PC-3 (cell line): ENCODE data around the gene PATL1. TPM values are rescaled to one million over a fixed set of nuclear protein-coding genes. Genes with fewer than 3 reads are reported as not detected.
A peak's percentile ranks its signal among the peaks of the same experiment; 100 is the strongest.

Experiments used
- ATAC-seq: fragments of 200-7000 bp; cut with Tn5 transposase; 2 replicates; pipeline ENCODE4 v1.9.1; 2020; ENCODE audit warnings: mild to moderate bottlenecking, moderate library complexity
- BruUV-seq: library from RNA; stranded (reverse); fragments of 400-500 nt; replicated peaks from 2 replicates; lab custom pipeline; 2021; lab: Mats Ljungman, UMichigan
- CTCF ChIA-PET: fragments of 300-600 bp; sonication (Branson Sonifier 250); formaldehyde crosslinking; loops from one replicate; lab custom pipeline; 2022; ENCODE audit warnings: antibody characterized with exemption; lab: Charles Lee
- POLR2A ChIA-PET: fragments of 300-600 bp; sonication (Branson Sonifier 250); formaldehyde crosslinking; loops from one replicate; lab custom pipeline; 2022; ENCODE audit warnings: antibody characterized with exemption; ENCODE audit not compliant: unreplicated experiment; lab: Charles Lee
- DNase-seq: peaks from one replicate; pipeline ENCODE4 v3.0.0-alpha.2; 2015
- H2AFZ ChIP-seq: fragments of 300-600 bp; sonication (generic); 2 replicates; pipeline ENCODE4 v1.6.0; 2016; ENCODE audit warnings: antibody characterized with exemption, low read length
- H3F3A ChIP-seq: fragments of 300-600 bp; sonication (generic); one replicate; pipeline ENCODE4 v1.6.0; 2017; ENCODE audit warnings: antibody characterized with exemption, low read length, control low read depth, mild to moderate bottlenecking; ENCODE audit not compliant: unreplicated experiment
- H3K27ac ChIP-seq: fragments of 300-600 bp; sonication (generic); 2 replicates; pipeline ENCODE4 v1.5.1; 2016; ENCODE audit warnings: mild to moderate bottlenecking, low read length
- H3K27me3 ChIP-seq: fragments of 300-600 bp; sonication (generic); 2 replicates; pipeline ENCODE4 v1.6.1; 2016; ENCODE audit warnings: low read length, mixed read lengths
- H3K36me3 ChIP-seq: fragments of 300-600 bp; sonication (generic); 2 replicates; pipeline ENCODE4 v1.6.1; 2016; ENCODE audit warnings: low read depth, mixed run types, low read length, mixed read lengths
- H3K4me1 ChIP-seq: fragments of 300-600 bp; sonication (generic); 2 replicates; pipeline ENCODE4 v1.5.1; 2016; ENCODE audit warnings: low read length; ENCODE audit not compliant: insufficient read depth
- H3K4me2 ChIP-seq: fragments of 300-600 bp; sonication (generic); 2 replicates; pipeline ENCODE4 v1.6.0; 2016; ENCODE audit warnings: low read length
- H3K4me3 ChIP-seq: fragments of 300-600 bp; sonication (generic); 2 replicates; pipeline ENCODE4 v1.5.1; 2016; ENCODE audit warnings: mild to moderate bottlenecking, low read length, mixed read lengths
- H3K79me2 ChIP-seq: fragments of 300-600 bp; sonication (generic); 2 replicates; pipeline ENCODE4 v1.6.1; 2017; ENCODE audit warnings: low read length, mixed read lengths
- H3K9ac ChIP-seq: fragments of 300-600 bp; sonication (generic); 2 replicates; pipeline ENCODE4 v1.6.0; 2016; ENCODE audit warnings: mild to moderate bottlenecking, low read length
- H3K9me2 ChIP-seq: fragments of 300-600 bp; sonication (generic); replicated peaks from 2 replicates; pipeline ENCODE4 v1.6.1; 2016; ENCODE audit warnings: mixed run types, low read length, mixed read lengths
- H3K9me3 ChIP-seq: fragments of 300-600 bp; sonication (generic); 2 replicates; pipeline ENCODE4 v1.6.1; 2016; ENCODE audit warnings: low read length, mixed read lengths
- H4K20me1 ChIP-seq: fragments of 300-600 bp; sonication (generic); 2 replicates; pipeline ENCODE4 v1.6.1; 2016; ENCODE audit warnings: low read length, mixed read lengths
- CTCF ChIP-seq: fragments of 300-600 bp; sonication (generic); conservative IDR thresholded peaks from 2 replicates; pipeline ENCODE4 v1.5.1; 2017; ENCODE audit warnings: antibody characterized with exemption, low read depth, mild to moderate bottlenecking, low read length
- EZH2 ChIP-seq: fragments of 300-600 bp; sonication (generic); IDR thresholded peaks from one replicate; pipeline ENCODE4 v1.6.1; 2017; ENCODE audit warnings: antibody characterized with exemption, mild to moderate bottlenecking, low read length; ENCODE audit not compliant: unreplicated experiment
- EZH2phosphoT487 ChIP-seq: fragments of 300-600 bp; sonication (generic); IDR thresholded peaks from 2 replicates; pipeline ENCODE4 v1.6.1; 2018; ENCODE audit warnings: mild to moderate bottlenecking, antibody characterized with exemption, low read length, borderline replicate concordance
- intact Hi-C: fragments of 100-400 bp; cut with micrococcal nuclease; formaldehyde crosslinking; loops from 2 replicates; pipeline ENCODE4 v1.9.0; 2023
- total RNA-seq: library from RNA; depleted of rRNA; stranded (reverse); fragments of >200 nt; gene quantifications from 2 replicates; pipeline ENCODE4 v1.2.3, GENCODE V29; 2014

The PATL1 gene
- total RNA-seq, 1 experiment from 2014 or later = 18.1 TPM

- H3K9ac ChIP-seq = peak overlapping the region; percentile 78
- H3K4me1 ChIP-seq = peaks cover 39% of the 10 kb centered on the region
- 0 out of 2 replicates have a peak overlapping the region, but pooled peaks have one; percentile 7 for H3K27ac ChIP-seq
- intact Hi-C loops = loop anchor here (1.0 to 2.0 kb wide), 3 partner anchors 53 to 64 kb away; partner anchors contain the start of gene PATL1
- peak overlapping the region; percentile 63; the same call in 1 of the 2 replicates for H2AFZ ChIP-seq
- ATAC-seq (no peak), DNase-seq (peak; percentile 38)
- H3K4me2 ChIP-seq = peak overlapping the region; percentile 100
- TF ChIP-seq EZH2phosphoT487 = no peak
- no peak for TF ChIP-seq CTCF
- TF ChIP-seq EZH2 = no peak
- peaks cover 50% of the 10 kb centered on the region for H3K79me2 ChIP-seq
- H3K9me3 ChIP-seq = no peaks in the 10 kb centered on the region
- H3K9me2 ChIP-seq = no peaks in the 10 kb centered on the region
- POLR2A ChIA-PET = interaction anchor here (0.6 kb wide), 1 partner anchor 83 kb away, joined by 3 read pairs; no protein-coding TSS in a partner anchor
- H3K36me3 ChIP-seq = peaks cover 15% of the 10 kb centered on the region
- CTCF ChIA-PET = no interaction called here
- BruUV-seq = TSS peak; percentile 45
- no peaks in the 10 kb centered on the region for H3F3A ChIP-seq
- H3K4me3 ChIP-seq = peak overlapping the region; percentile 95
- no peaks in the 10 kb centered on the region for H3K27me3 ChIP-seq
- H4K20me1 ChIP-seq = peaks cover 33% of the 10 kb centered on the region
These were observed 54.3 kb downstream of the PATL1 start for GRCh38 chr11:59614277-59615119.

- ATAC-seq (no peak), DNase-seq (peak; percentile 34)
- Histone ChIP-seq H2AFZ (no peak overlapping the region), H3K9ac (no peak overlapping the region), H3K27me3 (no peaks in the 10 kb centered on the region), H3K36me3 (peaks cover 40% of the 10 kb centered on the region), H3K79me2 (peaks cover 53% of the 10 kb centered on the region), H3K4me1 (peaks cover 36% of the 10 kb centered on the region), H3K4me2 (peak overlapping the region; percentile 100), H3K27ac (no peak overlapping the region), H3K9me3 (no peaks in the 10 kb centered on the region), H4K20me1 (peaks cover 33% of the 10 kb centered on the region), H3K4me3 (no peak overlapping the region), H3K9me2 (no peaks in the 10 kb centered on the region), H3F3A (no peaks in the 10 kb centered on the region)
- ChIA-PET POLR2A (no interaction called here), CTCF (no interaction called here)
- intact Hi-C loops = no loop called here
- TF ChIP-seq CTCF = no peak
- TF ChIP-seq EZH2 = no peak
- TF ChIP-seq EZH2phosphoT487 = no peak
- no TSS peak for BruUV-seq
These were observed 57.0 kb downstream of the PATL1 start for GRCh38 chr11:59611570-59612565.
